ENCODE data around the gene KCMF1. TPM values are rescaled to one million over a fixed set of nuclear protein-coding genes. Genes with fewer than 3 reads are reported as not detected.

The KCMF1 gene
- polyA plus RNA-seq, 1 of the 3 experiments (the other 2 are of a cell fraction), result 37.0 TPM

- peaks cover 24% of the 10 kb centered on the region for H3F3A ChIP-seq (replicated peaks; ENCODE audit: insufficient read depth)
- peak overlapping the region in 1 of 2 experiments; percentile 36; a peak in 2 of 4 replicates for H3K27ac ChIP-seq (ENCODE audit: low read depth in 2 of 2, low read length in 1 of 2)
- no peaks in the 10 kb centered on the region for H3K9me2 ChIP-seq
- H3K4me2 ChIP-seq, result peak overlapping the region; percentile 82
- no peaks in the 10 kb centered on the region for H4K20me1 ChIP-seq (ENCODE audit: insufficient read depth)
- CTCF ChIA-PET, result interaction anchor here (0.6 to 2.8 kb wide), 76 partner anchors 9 to 957 kb away, joined by 3 to 78 read pairs (median 7); partner anchors contain the start of genes KCMF1, TMSB10 and TRABD2A
- peaks cover 5 to 13% of the 10 kb centered on the region in 2 experiments; a peak in 2 of 4 replicates for H3K4me1 ChIP-seq (ENCODE audit: control insufficient read depth in 1 of 2, insufficient read depth in 2 of 2, low read depth in 1 of 2, low read length in 1 of 2)
- POLR2A ChIA-PET, result interaction anchor here (1.8 kb wide), 1 partner anchor 20 kb away, joined by 9 read pairs; the partner anchor contains the start of gene TMSB10
- no peaks in the 10 kb centered on the region for H3K27me3 ChIP-seq (ENCODE audit: insufficient read depth)
- peak; percentile 87 for DNase-seq
- WGBS (ENCODE audit: low lambda C conversion rate), result 5% methylated on average over 27 of the region's 34 CpGs
- H3K79me2 ChIP-seq (ENCODE audit: insufficient read depth), result peaks cover 7% of the 10 kb centered on the region; the same call in 1 of the 2 replicates
- peak overlapping the region; percentile 65; the same call in 1 of the 2 replicates for H2AFZ ChIP-seq (ENCODE audit: low read depth)
- H3K36me3 ChIP-seq (replicated peaks in 1 of 2; ENCODE audit: control insufficient read depth in 1 of 2, insufficient read depth in 2 of 2, low read length in 1 of 2), result no peaks in the 10 kb centered on the region
- H3K9me3 ChIP-seq, result no peaks in the 10 kb centered on the region
- H3K9ac ChIP-seq, result peak overlapping the region; percentile 37; the same call in 1 of the 2 replicates
- peak overlapping the region; percentile 51 to 60 for H3K4me3 ChIP-seq (ENCODE audit: low read depth in 2 of 2, low read length in 1 of 2)
- TF ChIP-seq CHD2 (IDR thresholded peaks at IDR 0.05; ENCODE audit: low read length, partially characterized antibody) (peak; percentile 69), EP300 (IDR thresholded peaks at IDR 0.05; ENCODE audit: borderline replicate concordance in 1 of 2, low read depth in 1 of 2, low read length in 1 of 2) (no peak), RCOR1 (IDR thresholded peaks at IDR 0.05; ENCODE audit: low read length) (peak; percentile 84), MAX (IDR thresholded peaks at IDR 0.05; ENCODE audit: low read depth) (peak; percentile 84), ELF1 (IDR thresholded peaks at IDR 0.05) (no peak), MXI1 (IDR thresholded peaks at IDR 0.05; ENCODE audit: low read depth, low read length) (peak; percentile 66; the same call in 1 of the 2 replicates), JUND (IDR thresholded peaks at IDR 0.05) (no peak), GABPA (IDR thresholded peaks at IDR 0.05; ENCODE audit: low read depth) (no peak), EZH2phosphoT487 (IDR thresholded peaks at IDR 0.05; ENCODE audit: borderline replicate concordance, low read depth) (no peak), FOXJ3 (CRISPR knock-in tag; IDR thresholded peaks at IDR 0.05) (peak; percentile 61; the same call in 1 of the 2 replicates), SIN3A (IDR thresholded peaks at IDR 0.05; ENCODE audit: borderline replicate concordance, low read depth, low read length) (peak; percentile 44; the same call in 1 of the 2 replicates), POLR2AphosphoS5 (IDR thresholded peaks at IDR 0.05; ENCODE audit: low read depth, low read length) (peak; percentile 47; the same call in 1 of the 2 replicates), ZBTB33 (IDR thresholded peaks at IDR 0.05; ENCODE audit: borderline replicate concordance, low read depth) (no peak), CTCF (IDR thresholded peaks at IDR 0.05) (peak; percentile 96), MEF2A (IDR thresholded peaks at IDR 0.05; ENCODE audit: borderline replicate concordance, low read depth) (no peak), TCF12 (IDR thresholded peaks at IDR 0.05) (peak; percentile 41; the same call in 1 of the 2 replicates), RXRA (IDR thresholded peaks at IDR 0.05; ENCODE audit: borderline replicate concordance, low read depth) (no peak)
- TF ChIP-seq, protein P1, sequence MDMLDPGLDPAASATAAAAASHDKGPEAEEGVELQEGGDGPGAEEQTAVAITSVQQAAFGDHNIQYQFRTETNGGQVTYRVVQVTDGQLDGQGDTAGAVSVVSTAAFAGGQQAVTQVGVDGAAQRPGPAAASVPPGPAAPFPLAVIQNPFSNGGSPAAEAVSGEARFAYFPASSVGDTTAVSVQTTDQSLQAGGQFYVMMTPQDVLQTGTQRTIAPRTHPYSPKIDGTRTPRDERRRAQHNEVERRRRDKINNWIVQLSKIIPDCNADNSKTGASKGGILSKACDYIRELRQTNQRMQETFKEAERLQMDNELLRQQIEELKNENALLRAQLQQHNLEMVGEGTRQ (IDR thresholded peaks at IDR 0.05; ENCODE audit: borderline replicate concordance, low read depth, low read length), result no peak
- TF ChIP-seq, protein P2, sequence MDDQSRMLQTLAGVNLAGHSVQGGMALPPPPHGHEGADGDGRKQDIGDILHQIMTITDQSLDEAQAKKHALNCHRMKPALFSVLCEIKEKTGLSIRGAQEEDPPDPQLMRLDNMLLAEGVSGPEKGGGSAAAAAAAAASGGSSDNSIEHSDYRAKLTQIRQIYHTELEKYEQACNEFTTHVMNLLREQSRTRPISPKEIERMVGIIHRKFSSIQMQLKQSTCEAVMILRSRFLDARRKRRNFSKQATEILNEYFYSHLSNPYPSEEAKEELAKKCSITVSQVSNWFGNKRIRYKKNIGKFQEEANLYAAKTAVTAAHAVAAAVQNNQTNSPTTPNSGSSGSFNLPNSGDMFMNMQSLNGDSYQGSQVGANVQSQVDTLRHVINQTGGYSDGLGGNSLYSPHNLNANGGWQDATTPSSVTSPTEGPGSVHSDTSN (IDR thresholded peaks at IDR 0.05), result peak; percentile 45; the same call in 1 of the 2 replicates
- TF ChIP-seq, protein P3, sequence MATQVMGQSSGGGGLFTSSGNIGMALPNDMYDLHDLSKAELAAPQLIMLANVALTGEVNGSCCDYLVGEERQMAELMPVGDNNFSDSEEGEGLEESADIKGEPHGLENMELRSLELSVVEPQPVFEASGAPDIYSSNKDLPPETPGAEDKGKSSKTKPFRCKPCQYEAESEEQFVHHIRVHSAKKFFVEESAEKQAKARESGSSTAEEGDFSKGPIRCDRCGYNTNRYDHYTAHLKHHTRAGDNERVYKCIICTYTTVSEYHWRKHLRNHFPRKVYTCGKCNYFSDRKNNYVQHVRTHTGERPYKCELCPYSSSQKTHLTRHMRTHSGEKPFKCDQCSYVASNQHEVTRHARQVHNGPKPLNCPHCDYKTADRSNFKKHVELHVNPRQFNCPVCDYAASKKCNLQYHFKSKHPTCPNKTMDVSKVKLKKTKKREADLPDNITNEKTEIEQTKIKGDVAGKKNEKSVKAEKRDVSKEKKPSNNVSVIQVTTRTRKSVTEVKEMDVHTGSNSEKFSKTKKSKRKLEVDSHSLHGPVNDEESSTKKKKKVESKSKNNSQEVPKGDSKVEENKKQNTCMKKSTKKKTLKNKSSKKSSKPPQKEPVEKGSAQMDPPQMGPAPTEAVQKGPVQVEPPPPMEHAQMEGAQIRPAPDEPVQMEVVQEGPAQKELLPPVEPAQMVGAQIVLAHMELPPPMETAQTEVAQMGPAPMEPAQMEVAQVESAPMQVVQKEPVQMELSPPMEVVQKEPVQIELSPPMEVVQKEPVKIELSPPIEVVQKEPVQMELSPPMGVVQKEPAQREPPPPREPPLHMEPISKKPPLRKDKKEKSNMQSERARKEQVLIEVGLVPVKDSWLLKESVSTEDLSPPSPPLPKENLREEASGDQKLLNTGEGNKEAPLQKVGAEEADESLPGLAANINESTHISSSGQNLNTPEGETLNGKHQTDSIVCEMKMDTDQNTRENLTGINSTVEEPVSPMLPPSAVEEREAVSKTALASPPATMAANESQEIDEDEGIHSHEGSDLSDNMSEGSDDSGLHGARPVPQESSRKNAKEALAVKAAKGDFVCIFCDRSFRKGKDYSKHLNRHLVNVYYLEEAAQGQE (IDR thresholded peaks at IDR 0.05; ENCODE audit: low read depth, low read length), result peak; percentile 26; the same call in 1 of the 2 replicates
- TF ChIP-seq, protein P4, sequence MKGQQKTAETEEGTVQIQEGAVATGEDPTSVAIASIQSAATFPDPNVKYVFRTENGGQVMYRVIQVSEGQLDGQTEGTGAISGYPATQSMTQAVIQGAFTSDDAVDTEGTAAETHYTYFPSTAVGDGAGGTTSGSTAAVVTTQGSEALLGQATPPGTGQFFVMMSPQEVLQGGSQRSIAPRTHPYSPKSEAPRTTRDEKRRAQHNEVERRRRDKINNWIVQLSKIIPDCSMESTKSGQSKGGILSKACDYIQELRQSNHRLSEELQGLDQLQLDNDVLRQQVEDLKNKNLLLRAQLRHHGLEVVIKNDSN (IDR thresholded peaks at IDR 0.05; ENCODE audit: borderline replicate concordance, low read depth), result no peak
These were observed 45.1 kb upstream of the KCMF1 start for GRCh38 chr2:84925724-84926376.
